HG03354 (cell line): Measurements from ENCODE around the gene DUOX2.

Experiments used
- ATAC-seq: cut with Tn5 transposase; IDR thresholded peaks from one replicate; pipeline ENCODE4 v1.9.1; 2021; ENCODE audit warnings: mild to moderate bottlenecking; ENCODE audit not compliant: unreplicated experiment, poor library complexity, severe bottlenecking

Gene DUOX2

DNA sequence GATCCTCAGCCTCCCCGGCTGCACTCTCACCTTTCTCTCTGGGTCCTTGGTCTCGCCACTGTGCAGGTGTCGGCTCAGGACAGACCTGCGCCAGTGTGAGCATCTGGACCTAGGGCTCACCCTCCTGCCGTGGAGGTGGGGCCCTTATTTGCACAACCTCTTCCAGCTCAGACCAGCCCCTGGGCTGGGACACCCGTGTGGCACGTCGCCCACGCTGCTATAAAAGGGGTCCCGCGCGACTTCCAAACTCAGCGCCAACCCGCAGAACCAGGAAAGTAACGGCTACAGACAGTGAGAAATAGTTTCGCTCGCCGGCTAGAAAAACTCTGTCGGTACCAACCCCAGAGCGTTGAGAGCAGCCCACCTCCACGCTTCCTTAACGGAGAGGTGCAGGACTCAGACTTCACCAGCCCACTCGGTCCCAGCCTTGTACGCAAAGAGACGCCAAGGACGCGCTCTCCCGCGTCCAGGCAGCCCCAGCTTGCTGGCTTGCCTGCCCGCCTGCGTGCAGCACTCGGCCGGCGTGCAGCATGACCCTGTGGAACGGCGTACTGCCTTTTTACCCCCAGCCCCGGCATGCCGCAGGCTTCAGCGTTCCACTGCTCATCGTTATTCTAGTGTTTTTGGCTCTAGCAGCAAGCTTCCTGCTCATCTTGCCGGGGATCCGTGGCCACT lies at the start of gene DUOX2, which contains the start of gene DUOXA2:
TSS of gene DUOX2 (minus strand) at position 97 of the 675 bp plus-strand sequence. CDS start 761 bp downstream, outside the sequence.
TSS of gene DUOXA2 (plus strand) at position 251 of the 675 bp plus-strand sequence. CDS start at position 531, 280 bp downstream.
- no peak for ATAC-seq

DNA sequence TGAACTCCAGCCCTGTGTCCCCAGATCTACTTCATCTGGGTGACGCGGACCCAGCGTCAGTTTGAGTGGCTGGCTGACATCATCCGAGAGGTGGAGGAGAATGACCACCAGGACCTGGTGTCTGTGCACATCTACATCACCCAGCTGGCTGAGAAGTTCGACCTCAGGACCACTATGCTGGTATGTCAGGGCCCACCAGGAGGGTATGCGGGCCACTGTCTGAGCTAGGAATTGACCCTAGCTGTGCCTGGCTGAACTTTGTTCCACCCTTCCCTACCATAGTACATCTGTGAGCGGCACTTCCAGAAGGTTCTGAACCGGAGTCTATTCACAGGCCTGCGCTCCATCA lies 49.5 kb upstream of the DUOX2 start:
- no peak for ATAC-seq

- no peak for ATAC-seq
These were observed 49.0 kb upstream of the DUOX2 start for GRCh38 chr15:45162771-45163507.

DNA sequence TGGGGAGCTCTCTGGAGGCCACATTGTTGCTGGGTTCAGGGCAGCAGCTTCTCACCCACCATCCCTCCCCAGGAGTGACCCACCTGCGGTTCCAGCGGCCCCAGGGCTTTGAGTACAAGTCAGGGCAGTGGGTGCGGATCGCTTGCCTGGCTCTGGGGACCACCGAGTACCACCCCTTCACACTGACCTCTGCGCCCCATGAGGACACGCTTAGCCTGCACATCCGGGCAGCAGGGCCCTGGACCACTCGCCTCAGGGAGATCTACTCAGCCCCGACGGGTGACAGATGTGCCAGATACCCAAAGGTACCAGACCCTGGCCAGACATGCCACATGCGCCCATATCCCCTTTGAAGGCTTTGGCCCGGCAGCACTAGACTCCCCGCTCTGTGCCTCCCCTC lies 47.7 kb upstream of the DUOX2 start:
- ATAC-seq, result no peak

DNA sequence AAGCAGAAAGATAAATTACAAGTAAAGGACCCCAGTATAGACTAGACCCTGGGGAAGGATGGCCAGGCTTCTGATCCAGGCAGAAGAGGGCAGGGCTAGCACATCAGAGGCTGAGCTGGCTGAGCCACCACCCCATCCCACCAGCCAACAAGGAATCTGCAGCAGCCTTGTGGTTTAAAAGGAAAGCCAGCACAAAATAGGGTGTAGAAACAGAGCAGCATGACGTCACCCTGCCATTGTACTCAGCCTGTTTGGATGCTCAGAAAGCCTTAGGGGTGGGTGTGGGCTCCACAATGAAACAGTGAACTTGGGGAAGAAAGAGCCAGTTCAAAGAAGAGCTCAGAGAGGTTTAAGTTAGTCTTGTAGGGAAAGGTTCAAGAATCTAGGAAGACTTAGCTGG lies 44.0 kb upstream of the DUOX2 start:
- ATAC-seq, result no peak

- no peak for ATAC-seq
These were observed 42.9 kb upstream of the DUOX2 start for GRCh38 chr15:45156744-45157455.

- no peak for ATAC-seq
These were observed 41.8 kb upstream of the DUOX2 start for GRCh38 chr15:45155739-45156138.

DNA sequence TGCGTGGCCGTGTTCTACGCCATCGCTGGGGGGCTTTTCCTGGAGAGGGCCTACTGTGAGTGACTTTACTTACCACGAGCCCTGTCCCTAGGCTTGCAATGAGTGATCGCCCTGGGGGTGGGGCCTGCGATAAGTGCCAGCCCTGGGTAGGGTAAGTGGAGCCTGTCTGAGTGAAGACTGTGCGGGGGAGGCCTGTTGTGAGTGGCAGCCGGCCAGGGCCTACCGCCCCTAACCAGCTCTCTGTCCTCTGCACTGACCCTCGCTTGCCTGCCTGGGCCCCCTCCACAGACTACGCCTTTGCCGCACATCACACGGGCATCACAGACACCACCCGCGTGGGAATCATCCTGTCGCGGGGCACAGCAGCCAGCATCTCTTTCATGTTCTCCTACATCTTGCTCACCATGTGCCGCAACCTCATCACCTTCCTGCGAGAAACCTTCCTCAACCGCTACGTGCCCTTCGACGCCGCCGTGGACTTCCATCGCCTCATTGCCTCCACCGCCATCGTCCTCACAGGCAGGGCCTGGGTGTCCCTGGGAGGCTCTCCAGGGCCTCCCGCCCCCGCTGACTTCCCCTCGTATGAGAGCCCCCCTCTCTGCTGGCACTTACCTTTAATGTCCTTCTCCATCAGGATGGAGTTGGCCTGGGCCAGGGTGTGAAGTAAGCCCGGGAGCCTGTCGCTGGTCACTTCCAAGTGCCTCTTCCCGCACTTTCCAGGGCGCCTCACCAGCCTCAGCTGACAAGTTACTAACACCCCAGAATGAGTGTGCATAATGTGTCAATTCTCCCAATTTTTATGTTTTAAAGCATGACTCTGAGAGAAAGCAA lies 38.2 kb upstream of the DUOX2 start:
- no peak for ATAC-seq

- no peak for ATAC-seq
These were observed 37.0 kb upstream of the DUOX2 start for GRCh38 chr15:45150997-45151396.

DNA sequence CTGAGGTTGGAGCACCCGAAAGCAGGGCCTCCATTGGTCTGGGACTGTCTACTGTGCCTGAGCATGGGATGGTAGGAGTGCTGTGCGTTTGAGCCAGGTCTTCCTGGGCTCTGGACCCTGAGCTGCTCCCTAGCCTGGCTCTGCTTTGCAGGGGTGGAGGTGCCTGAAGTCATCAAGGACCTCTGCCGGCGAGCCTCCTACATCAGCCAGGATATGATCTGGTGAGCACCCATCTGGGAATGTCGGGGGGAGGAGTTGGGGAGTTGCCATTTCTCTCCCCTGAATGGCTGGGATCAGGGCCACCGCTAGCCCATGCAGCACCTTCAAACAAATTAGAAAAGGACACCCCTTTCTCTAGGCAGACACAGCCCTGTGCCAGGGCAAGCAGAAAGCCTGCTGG lies 36.5 kb upstream of the DUOX2 start:
- no peak for ATAC-seq

GRCh38 chr15:45149060-45149459 lies 35.1 kb upstream of the DUOX2 start:
- ATAC-seq, result no peak

- no peak for ATAC-seq
These were observed 34.4 kb upstream of the DUOX2 start for GRCh38 chr15:45148076-45149059.

GRCh38 chr15:45147606-45148005 lies 33.6 kb upstream of the DUOX2 start:
- no peak for ATAC-seq

DNA sequence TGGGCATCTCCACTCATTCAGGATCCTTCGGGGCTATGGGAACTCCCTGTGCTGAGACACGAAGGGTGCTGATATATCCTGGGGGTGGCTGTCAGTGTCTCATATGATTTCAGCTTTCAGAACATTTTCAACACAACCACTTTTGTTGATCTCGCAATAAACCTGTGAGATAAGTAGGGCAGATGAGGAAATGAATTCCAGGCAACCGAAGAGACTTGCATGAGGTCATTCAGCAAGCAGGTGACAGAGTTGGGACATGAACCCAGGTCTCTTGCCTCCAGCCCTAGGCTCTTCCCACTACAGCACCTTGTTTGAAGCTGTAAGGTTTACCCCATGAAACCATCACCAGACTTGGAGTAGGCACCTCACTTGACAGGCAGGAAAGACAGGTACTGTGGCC lies 32.4 kb upstream of the DUOX2 start:
- ATAC-seq, result no peak

DNA sequence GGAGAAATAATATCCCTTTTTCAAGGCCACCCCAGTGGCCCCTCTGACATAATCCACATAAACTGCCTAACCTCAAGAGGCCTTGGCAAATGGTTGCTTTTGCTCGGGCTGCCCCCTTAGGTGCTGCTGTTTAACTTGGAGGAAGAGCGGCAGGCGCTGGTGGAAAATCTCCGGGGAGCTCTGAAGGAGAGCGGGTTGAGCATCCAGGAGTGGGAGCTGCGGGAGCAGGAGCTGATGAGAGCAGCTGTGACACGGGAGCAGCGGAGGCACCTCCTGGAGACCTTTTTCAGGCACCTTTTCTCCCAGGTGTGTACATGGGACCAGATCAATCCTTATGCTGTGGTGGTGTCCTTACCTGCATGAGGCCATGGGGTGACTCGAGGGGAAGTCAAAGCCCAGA lies 30.8 kb upstream of the DUOX2 start:
- no peak for ATAC-seq

DNA sequence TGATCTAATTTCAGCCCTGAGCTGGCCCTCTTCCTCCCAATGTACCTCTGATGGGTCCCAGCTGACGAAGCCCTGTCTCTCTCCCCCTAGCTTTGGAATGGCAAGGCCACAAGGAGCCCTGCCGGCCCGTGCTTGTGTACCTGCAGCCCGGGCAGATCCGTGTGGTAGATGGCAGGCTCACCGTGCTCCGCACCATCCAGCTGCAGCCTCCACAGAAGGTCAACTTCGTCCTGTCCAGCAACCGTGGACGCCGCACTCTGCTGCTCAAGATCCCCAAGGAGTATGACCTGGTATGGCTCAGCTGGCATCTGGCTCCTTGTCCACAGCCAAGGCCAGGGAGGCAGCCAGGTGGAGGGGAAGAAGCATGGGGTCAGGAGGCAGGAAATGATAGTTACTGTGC lies 30.0 kb upstream of the DUOX2 start:
- no peak for ATAC-seq

DNA sequence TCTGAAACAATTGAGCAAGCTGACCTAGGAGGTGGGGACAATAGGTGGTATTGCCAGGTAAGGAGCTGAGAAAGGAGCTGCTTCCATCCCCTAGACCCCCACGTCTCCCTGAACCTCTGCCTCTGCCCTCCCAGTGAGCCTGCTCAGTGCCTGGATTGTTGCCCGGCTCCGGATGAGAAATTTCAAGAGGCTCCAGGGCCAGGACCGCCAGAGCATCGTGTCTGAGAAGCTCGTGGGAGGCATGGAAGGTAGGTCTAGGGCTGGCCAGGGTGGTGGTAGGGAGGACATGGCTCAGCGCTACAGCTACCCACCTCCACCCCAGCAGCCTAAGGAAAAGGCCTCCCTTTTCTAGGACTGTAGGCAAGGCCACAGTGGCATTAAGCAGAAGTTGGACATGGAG lies 29.1 kb upstream of the DUOX2 start:
- ATAC-seq, result no peak

DNA sequence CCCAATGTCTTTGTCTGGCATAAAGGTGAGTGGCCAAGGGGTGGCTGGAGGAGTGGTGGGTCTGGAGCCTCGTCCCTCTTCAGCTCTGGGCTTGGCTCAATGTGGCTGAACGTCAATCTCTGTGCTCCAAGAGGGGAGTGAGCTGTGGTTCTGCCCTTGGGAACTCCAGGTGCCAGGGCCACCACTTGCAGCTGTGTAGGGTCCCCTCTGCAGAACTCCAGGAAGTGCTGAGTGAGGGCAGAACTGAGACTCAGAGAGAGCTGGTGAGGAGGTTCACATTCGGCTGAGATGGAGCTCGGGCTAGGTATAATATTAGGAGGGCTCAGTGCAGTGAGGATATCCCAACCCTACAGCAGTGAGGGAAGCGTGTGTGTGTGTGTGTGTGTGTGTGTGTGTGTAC lies 27.4 kb upstream of the DUOX2 start:
- no peak for ATAC-seq
